OCI-LY3 (cell line): ENCODE results near the gene SESN3.

Experiments
- H2AFZ ChIP-seq: fragments of 200-600, 300-600 bp; shearing (Covaris generic); 2 replicates; pipeline ENCODE4 v1.6.0; 2014; ENCODE audit warnings: antibody characterized with exemption, low read depth, low read length
- H3K27ac ChIP-seq: fragments of 200-600, 300-600 bp; sonication (generic); 2 replicates; pipeline ENCODE4 v1.5.1; 2014; ENCODE audit warnings: mild to moderate bottlenecking, low read length, moderate library complexity, mixed read lengths
- H3K27me3 ChIP-seq: fragments of 200-600, 300-600 bp; sonication (generic); 2 replicates; pipeline ENCODE4 v1.6.1; 2014; ENCODE audit warnings: low read depth, low read length, mixed read lengths
- H3K36me3 ChIP-seq: fragments of 200-600, 300-600 bp; sonication (generic); replicated peaks from 2 replicates; pipeline ENCODE3; 2014; ENCODE audit warnings: low read depth, low read length, mixed read lengths
- H3K4me1 ChIP-seq: fragments of 300-600, 200-600 bp; sonication (generic); 2 replicates; pipeline ENCODE4 v1.6.1; 2014; ENCODE audit warnings: low read length, mixed read lengths
- H3K4me2 ChIP-seq: fragments of 200-600, 300-600 bp; sonication (generic); 2 replicates; pipeline ENCODE4 v1.6.1; 2014; ENCODE audit warnings: low read length, mixed read lengths
- H3K4me3 ChIP-seq: fragments of 300-600, 200-600 bp; sonication (generic); 2 replicates; pipeline ENCODE4 v1.5.1; 2014; ENCODE audit warnings: antibody characterized with exemption, mild to moderate bottlenecking, low read length, moderate library complexity
- H3K79me2 ChIP-seq: fragments of 300-600, 200-600 bp; shearing (Covaris generic); 2 replicates; pipeline ENCODE4 v1.6.1; 2014; ENCODE audit warnings: mild to moderate bottlenecking, low read length, mixed read lengths
- H3K9ac ChIP-seq: fragments of 300-600, 200-600 bp; shearing (Covaris generic); 2 replicates; pipeline ENCODE4 v1.6.0; 2014; ENCODE audit warnings: mild to moderate bottlenecking, low read length, moderate library complexity
- H3K9me3 ChIP-seq: fragments of 200-600, 300-600 bp; shearing (Covaris generic); 2 replicates; pipeline ENCODE4 v1.6.1; 2014; ENCODE audit warnings: low read length, mixed read lengths; ENCODE audit not compliant: insufficient read depth
- H4K20me1 ChIP-seq: fragments of 200-600, 300-600 bp; sonication (generic); 2 replicates; pipeline ENCODE4 v1.6.1; 2016; ENCODE audit warnings: low read length, mixed read lengths; ENCODE audit not compliant: insufficient read depth
- EZH2phosphoT487 ChIP-seq: fragments of 200-600 bp; shearing (Covaris generic); IDR thresholded peaks from 2 replicates; pipeline ENCODE4 v1.6.1; 2018; ENCODE audit warnings: antibody characterized with exemption, mixed run types, low read depth
- TF ChIP-seq, protein P1 (sequence below): fragments of 200-600, 300-600 bp; sonication (generic); IDR thresholded peaks from 2 replicates; pipeline ENCODE4 v1.5.1; 2014; ENCODE audit warnings: antibody characterized with exemption, low read length, low read depth

Gene SESN3

GRCh38 chr11:95157824-95158223, 73.2 kb downstream of the SESN3 start:
- H3K79me2 ChIP-seq = no peaks in the 10 kb centered on the region
- no peak overlapping the region for H2AFZ ChIP-seq

DNA sequence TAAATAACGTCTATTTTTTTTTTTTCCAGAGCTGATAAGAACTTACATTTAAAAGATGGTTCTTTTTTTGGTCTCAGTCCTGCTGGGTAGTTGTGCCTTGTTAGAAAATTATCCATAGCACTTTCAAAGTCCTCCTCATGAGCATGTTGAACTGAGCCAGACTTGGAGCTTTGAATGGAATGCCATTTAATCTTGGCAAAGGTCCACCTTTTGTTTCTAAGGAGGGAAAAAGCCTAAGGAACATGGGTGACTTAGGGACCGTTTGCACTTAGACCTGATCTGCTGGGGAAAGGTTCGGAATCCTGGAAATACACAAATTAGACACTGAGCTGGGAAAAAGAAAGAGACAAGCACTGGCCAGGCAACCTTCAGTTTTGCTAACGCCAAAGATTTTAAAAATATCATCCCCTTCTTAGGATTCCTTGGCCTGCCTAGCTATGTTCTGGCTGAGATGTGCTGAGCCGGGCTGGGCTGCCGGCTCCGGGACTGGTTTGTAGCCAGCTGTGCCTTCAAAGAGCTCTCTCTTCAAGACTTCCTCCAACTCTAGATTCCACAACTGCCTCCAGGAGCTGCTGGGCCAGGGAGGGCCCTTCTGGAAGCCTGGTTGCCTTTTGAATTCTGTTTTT, 74.0 kb downstream of the SESN3 start:
- Histone ChIP-seq H2AFZ (no peak overlapping the region), H3K4me2 (no peak overlapping the region), H3K79me2 (no peaks in the 10 kb centered on the region), H3K36me3 (no peaks in the 10 kb centered on the region), H3K9me3 (no peaks in the 10 kb centered on the region), H3K4me3 (no peak overlapping the region), H3K27ac (no peak overlapping the region), H3K27me3 (no peaks in the 10 kb centered on the region), H3K9ac (no peak overlapping the region), H3K4me1 (peaks cover 17% of the 10 kb centered on the region), H4K20me1 (no peaks in the 10 kb centered on the region)
- TF ChIP-seq EZH2phosphoT487 = no peak
- TF ChIP-seq, protein P1, sequence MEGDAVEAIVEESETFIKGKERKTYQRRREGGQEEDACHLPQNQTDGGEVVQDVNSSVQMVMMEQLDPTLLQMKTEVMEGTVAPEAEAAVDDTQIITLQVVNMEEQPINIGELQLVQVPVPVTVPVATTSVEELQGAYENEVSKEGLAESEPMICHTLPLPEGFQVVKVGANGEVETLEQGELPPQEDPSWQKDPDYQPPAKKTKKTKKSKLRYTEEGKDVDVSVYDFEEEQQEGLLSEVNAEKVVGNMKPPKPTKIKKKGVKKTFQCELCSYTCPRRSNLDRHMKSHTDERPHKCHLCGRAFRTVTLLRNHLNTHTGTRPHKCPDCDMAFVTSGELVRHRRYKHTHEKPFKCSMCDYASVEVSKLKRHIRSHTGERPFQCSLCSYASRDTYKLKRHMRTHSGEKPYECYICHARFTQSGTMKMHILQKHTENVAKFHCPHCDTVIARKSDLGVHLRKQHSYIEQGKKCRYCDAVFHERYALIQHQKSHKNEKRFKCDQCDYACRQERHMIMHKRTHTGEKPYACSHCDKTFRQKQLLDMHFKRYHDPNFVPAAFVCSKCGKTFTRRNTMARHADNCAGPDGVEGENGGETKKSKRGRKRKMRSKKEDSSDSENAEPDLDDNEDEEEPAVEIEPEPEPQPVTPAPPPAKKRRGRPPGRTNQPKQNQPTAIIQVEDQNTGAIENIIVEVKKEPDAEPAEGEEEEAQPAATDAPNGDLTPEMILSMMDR = no peak

More at GRCh38 chr11:95157824-95158223, 73.2 kb downstream of the SESN3 start:
- Histone ChIP-seq H3K4me1 (peaks cover 14% of the 10 kb centered on the region), H3K27me3 (no peaks in the 10 kb centered on the region), H4K20me1 (no peaks in the 10 kb centered on the region), H3K9me3 (no peaks in the 10 kb centered on the region), H3K36me3 (no peaks in the 10 kb centered on the region), H3K27ac (no peak overlapping the region), H3K9ac (no peak overlapping the region), H3K4me2 (no peak overlapping the region), H3K4me3 (no peak overlapping the region)
- TF ChIP-seq EZH2phosphoT487 = no peak
- TF ChIP-seq, protein P1 = no peak

- Histone ChIP-seq H3K4me3 (no peak overlapping the region), H2AFZ (no peak overlapping the region), H4K20me1 (no peaks in the 10 kb centered on the region), H3K79me2 (no peaks in the 10 kb centered on the region), H3K36me3 (no peaks in the 10 kb centered on the region), H3K9me3 (no peaks in the 10 kb centered on the region), H3K4me1 (peaks cover 20% of the 10 kb centered on the region), H3K27ac (no peak overlapping the region), H3K27me3 (no peaks in the 10 kb centered on the region), H3K9ac (no peak overlapping the region), H3K4me2 (no peak overlapping the region)
- TF ChIP-seq EZH2phosphoT487 = no peak
- TF ChIP-seq, protein P1 = no peak
Measured at GRCh38 chr11:95156133-95156721, 74.8 kb downstream of the SESN3 start.

- no peaks in the 10 kb centered on the region for H3K9me3 ChIP-seq
- no peaks in the 10 kb centered on the region for H4K20me1 ChIP-seq
- no peaks in the 10 kb centered on the region for H3K27me3 ChIP-seq
- no peak overlapping the region for H2AFZ ChIP-seq
- H3K79me2 ChIP-seq = no peaks in the 10 kb centered on the region
- no peak for TF ChIP-seq EZH2phosphoT487
- TF ChIP-seq, protein P1 = no peak
- H3K4me2 ChIP-seq = no peak overlapping the region
- H3K36me3 ChIP-seq = no peaks in the 10 kb centered on the region
- no peak overlapping the region for H3K27ac ChIP-seq
- H3K9ac ChIP-seq = no peak overlapping the region
- no peak overlapping the region for H3K4me3 ChIP-seq
- H3K4me1 ChIP-seq = peaks cover 20% of the 10 kb centered on the region
Measured at GRCh38 chr11:95155385-95155784, 75.6 kb downstream of the SESN3 start.
